GM10847 (cell line): ENCODE measurements around the gene CLIP3.

Experiments
- POLR2A ChIP-seq: IDR thresholded peaks from 2 replicates; pipeline ENCODE4 v1.6.1; 2011; ENCODE audit not compliant: insufficient read length; ENCODE audit errors: extremely low read depth

The CLIP3 gene

DNA sequence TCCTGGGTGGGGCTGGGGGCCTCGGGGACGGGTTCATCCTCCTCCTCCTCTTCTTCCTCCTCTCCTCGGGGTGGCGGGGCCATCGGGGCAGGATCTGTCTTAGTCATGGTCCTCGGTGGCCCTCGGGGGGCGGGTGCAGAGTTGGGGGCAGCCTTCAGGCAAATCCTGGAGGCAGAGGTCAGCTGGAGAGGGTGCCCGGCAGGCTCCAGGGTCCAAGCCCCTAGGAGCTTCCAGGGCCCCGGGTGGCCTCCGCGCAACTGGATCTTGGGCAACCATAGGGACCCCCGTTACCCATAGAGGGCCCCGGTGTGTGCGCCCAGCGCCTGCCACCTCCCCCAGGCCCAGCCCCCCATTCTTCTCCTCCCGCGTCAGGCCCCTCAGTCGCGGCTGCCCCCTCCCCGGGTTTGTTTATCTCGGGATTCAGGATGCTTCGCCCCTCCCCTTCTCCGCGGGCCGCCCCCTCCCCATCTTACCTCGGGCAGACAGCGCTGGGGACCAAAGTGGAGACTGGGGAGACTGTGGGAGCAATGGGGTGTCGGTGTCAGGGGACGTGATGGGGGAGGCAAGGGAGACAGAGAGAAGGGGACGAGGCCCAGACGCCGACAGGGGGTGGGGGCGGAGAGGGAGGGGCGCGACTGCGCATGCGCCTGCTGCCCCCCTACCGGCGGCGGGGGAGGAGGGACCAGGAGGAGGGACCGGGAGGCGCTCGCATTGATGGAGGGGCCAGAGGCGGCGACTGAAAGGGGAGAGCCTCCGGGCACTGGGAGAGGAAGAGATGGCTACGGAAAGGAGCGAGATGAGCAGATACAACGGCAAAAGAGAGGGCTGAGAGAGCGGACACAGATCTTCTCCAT is at the start of gene CLIP3:
Gene CLIP3, minus strand, starts transcription at position 623 of the 854 bp plus-strand sequence. Its CDS starts 516 bp downstream, at position 107.
- no peak for TF ChIP-seq POLR2A

DNA sequence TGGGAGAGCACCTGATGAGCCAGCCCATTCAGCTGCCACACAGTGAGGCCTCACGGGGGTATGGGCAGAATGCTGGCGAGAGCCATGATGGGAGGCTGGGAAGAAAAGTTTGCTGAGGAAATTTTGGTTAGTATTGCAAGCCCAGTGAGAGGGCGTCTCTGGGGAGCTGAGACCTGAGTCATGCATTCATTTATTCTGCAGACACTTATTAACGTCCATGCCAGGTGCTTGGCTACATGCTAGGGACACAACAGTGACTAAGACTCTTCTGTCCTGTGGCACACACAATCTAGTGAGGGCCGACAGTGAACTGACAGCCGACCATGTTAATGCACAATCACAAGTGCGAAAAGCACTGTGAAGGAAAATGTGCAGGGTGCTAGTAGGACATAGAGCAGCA is 49.2 kb upstream of the CLIP3 start:
- no peak for TF ChIP-seq POLR2A

- TF ChIP-seq POLR2A = no peak
These were observed 48.7 kb upstream of the CLIP3 start for GRCh38 chr19:36081385-36081784.

GRCh38 chr19:36079389-36079945 is 46.8 kb upstream of the CLIP3 start:
- no peak for TF ChIP-seq POLR2A

- no peak for TF ChIP-seq POLR2A
These were observed 40.6 kb upstream of the CLIP3 start for GRCh38 chr19:36073121-36073876.

DNA sequence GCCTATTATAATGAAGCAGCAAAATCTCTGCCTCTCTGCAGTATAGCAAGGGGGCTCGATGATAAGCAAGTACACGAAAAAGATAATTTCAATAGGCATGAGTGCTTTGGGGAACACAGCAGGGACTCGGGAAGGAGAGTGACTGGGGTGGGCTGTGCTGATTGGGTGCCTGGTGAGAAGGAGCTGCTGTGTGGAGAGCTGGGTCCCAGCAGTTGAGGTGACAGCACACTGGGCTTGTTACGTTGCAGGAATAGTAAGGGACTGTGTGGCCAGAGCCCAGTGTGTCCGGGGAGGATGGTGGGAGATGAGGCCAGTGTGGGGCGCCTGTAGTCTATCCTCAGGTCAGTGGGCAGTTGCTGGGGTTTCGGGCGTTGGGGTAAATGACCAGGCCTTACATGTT is 39.4 kb upstream of the CLIP3 start:
- TF ChIP-seq POLR2A = no peak

DNA sequence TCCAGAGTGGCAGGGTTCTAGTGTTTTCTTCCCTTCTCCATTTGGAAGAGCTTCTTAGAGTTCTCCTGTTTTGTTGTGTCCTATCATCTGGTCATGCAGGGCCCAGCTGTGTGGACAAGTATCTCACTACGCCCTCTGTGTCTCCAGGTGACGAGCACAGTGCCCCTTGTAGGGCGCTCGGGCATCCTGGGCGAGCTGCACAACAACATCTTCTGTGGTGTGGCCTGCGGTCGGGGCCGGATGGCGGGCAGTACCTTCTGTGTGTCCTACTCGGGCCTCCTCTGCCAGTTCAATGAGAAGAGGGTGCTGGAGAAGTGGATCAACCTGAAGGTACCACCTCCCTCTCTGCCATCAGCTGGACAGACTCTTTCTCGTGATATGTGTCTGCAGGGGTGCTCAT is 35.0 kb upstream of the CLIP3 start:
- TF ChIP-seq POLR2A = no peak

DNA sequence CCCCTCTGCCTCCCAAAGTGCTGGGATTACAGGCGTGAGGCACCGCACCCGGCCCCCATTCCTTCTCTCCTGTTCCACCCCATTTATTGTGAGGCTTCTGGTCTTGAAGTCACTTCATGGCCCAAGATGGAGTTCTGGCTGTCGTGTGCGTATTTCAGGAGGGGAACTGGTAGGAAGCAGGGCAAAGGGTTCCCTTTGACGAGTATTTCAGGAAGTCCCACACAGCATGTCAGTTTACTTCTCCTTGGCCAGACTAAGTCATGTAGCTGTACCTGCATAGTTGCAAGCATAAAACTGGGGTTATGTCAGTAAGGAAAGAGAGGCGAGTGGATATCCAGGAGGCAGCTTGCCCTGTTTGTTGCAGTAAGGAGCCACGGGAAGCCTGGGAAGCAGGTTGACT is 32.2 kb upstream of the CLIP3 start:
- TF ChIP-seq POLR2A = no peak

- no peak for TF ChIP-seq POLR2A
These were observed 28.7 kb upstream of the CLIP3 start for GRCh38 chr19:36061367-36061766.

DNA sequence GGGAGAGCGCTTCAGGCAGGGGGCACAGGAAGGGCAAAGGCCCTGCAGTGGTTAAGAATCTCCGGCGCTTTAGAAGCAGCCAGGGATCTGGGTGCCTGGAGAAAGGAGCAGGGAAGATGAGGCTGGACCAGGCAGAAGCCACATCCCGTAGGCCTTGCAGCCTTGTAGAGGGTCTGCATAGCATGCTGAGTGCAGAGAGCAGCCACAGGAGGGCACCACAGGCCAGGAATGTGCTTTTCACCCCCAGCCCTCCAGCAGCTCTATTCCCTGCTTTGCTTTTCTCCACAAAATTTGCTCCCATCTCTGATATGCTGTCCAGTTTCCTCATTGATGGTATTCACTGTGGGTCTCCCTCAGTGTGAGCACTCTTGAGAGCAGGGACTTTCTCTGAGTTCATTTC is 27.8 kb upstream of the CLIP3 start:
- no peak for TF ChIP-seq POLR2A

- TF ChIP-seq POLR2A = no peak
These were observed 26.7 kb upstream of the CLIP3 start for GRCh38 chr19:36059180-36059910.

DNA sequence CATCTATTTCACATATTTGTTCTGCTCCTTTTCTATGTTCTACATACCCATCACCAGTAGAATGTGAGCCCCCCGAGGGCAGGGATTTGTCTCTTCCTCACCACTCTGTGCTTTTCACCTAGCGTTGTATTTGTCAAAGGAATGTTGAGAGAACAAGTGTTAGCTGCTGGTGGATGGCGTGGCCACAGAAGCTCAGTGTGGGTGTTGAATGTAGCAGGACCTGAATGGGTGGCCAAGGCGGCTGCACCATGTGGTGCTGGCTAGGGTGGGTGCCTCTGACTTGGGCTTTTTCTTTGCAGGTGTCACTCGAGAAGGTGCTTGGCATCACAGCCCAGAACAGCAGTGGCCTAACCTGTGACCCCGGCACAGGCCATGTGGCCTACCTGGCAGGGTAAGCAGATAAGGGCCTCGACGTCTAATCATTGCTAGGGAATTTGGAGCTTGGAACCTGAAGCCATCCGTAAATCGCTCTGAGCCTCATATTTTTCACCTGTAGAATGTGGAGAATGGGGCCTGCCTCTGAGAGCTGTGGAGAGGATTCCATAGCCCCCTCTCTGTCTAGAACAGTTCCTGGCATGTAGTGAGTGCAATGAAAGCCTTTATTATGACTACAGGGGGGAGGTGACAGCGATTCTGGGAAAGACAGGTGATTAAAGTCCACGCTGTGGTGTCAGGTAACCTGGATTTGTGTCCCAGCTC is 26.0 kb upstream of the CLIP3 start:
- no peak for TF ChIP-seq POLR2A

GRCh38 chr19:36054733-36055686 is 22.3 kb upstream of the CLIP3 start, which contains the start of gene WDR62:
WDR62 (plus strand) TSS chr19:36054897; CDS start chr19:36054972, 75 bp downstream.
- peak; percentile 50 for TF ChIP-seq POLR2A
